GM12864 (cell line): ENCODE results near the gene GAS2.

Experiments
- DNase-seq: peaks from one replicate; pipeline ENCODE4 v3.0.0-alpha.2; 2011; ENCODE audit warnings: low read depth
- H3K4me3 ChIP-seq: 2 replicates; pipeline ENCODE4 v1.5.1; 2011; ENCODE audit warnings: mild to moderate bottlenecking, low read depth, low read length, control low read depth
- TF ChIP-seq, protein P1 (sequence below): IDR thresholded peaks from 2 replicates; pipeline ENCODE4 v1.5.1; 2011; ENCODE audit warnings: low read depth, mild to moderate bottlenecking, moderate library complexity, low read length, control low read depth, inconsistent platforms; ENCODE audit errors: missing control alignments

The GAS2 gene

DNA sequence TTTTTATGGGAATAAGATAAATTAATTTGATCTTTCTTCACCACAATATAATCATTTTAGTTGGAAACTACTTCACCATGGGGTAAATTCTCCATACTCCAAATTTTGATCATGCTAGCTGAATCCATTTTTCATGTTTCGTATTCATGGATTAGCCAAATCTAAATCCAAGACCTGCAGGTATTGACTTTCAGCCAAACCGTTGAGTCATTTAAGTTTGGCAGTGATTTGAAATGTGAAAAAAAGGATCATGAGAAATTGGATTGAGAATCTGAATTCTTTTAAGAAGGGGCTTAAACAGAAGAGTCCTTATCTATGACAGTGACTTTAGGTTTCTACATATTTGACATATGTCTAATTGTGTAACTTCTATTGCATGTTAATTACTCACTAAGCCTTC is 5.3 kb downstream of the GAS2 start:
- TF ChIP-seq, protein P1, sequence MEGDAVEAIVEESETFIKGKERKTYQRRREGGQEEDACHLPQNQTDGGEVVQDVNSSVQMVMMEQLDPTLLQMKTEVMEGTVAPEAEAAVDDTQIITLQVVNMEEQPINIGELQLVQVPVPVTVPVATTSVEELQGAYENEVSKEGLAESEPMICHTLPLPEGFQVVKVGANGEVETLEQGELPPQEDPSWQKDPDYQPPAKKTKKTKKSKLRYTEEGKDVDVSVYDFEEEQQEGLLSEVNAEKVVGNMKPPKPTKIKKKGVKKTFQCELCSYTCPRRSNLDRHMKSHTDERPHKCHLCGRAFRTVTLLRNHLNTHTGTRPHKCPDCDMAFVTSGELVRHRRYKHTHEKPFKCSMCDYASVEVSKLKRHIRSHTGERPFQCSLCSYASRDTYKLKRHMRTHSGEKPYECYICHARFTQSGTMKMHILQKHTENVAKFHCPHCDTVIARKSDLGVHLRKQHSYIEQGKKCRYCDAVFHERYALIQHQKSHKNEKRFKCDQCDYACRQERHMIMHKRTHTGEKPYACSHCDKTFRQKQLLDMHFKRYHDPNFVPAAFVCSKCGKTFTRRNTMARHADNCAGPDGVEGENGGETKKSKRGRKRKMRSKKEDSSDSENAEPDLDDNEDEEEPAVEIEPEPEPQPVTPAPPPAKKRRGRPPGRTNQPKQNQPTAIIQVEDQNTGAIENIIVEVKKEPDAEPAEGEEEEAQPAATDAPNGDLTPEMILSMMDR: no peak
- DNase-seq: no peak
- H3K4me3 ChIP-seq: no peak overlapping the region

DNA sequence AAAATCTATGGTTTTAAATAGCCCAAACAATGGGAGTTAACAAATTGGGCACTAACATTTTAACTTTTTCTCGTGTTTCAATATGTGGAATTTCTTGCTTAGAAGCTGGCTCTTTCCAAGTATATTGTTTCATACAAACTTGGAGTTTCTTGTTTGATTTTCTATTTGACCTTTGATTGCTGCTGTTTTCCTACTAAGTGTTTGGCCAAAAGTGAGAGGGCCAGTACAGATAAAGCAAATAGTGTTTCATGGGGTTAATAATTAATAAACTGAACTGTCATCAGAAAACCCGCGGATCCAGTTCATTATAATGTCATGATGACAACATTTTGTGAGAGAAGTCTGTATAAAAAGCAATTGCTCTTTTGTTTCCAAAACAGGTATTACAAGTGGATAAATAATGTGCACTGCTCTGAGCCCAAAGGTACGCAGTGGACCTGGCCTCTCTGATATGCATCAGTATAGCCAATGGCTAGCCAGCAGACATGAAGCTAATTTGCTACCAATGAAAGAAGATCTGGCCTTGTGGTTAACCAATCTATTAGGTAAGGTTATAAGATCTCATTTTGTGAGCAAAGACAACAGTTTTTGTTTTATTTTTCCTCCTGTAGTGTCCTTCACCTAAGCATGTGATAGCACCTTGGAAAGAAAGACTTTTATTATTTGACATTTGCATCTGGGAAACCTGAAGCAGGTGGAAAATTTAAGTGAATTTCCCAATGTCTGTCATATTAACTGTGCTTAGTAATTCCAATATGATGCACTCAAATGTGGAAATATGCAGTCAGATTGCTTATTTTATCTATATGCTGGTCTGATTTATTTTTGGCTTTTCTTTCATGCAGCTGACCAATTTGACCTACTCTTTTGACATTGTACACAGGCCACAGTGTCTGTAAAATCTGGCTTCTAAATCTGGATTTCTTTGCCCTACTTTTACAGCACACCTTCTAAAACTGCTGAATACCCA is 8.3 kb downstream of the GAS2 start:
- TF ChIP-seq, protein P1: no peak
- no peak for DNase-seq
- no peak overlapping the region for H3K4me3 ChIP-seq

DNA sequence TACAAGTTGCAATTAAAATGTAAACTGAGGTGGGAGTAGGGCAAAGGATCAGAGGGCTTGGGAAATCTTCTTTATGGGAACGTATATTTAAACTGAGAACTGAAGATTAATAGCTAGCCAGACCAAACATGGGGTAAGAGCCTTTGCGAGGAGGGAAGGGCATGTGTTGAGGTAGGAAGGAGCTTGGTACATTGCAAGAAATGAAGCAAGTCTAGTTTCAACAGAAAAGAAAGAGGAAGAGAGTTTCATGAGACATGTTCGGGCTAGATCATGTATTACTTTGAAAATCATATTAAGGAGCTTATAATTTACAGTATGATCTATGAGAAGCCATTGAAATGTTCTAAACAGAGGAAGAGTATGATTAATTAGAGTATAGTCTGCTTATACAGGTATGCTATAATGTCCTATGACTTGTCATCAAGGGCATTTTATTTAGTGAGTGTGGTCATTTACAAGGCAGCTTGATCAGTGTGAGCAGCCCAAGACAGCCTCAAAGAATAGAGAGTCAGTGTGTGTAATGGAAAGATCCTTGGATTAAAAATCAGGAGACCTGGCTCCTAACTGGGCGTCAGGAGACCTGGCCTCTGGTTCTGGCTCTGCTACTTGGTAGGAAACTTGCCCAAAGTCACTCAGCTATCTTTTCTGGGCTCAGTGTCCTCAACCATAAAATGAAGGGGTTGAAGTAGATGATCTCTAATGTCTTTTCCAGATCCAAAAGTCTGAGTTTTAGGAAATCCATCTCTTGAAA is 10.9 kb downstream of the GAS2 start:
- DNase-seq: no peak
- TF ChIP-seq, protein P1: no peak
- H3K4me3 ChIP-seq: no peak overlapping the region

DNA sequence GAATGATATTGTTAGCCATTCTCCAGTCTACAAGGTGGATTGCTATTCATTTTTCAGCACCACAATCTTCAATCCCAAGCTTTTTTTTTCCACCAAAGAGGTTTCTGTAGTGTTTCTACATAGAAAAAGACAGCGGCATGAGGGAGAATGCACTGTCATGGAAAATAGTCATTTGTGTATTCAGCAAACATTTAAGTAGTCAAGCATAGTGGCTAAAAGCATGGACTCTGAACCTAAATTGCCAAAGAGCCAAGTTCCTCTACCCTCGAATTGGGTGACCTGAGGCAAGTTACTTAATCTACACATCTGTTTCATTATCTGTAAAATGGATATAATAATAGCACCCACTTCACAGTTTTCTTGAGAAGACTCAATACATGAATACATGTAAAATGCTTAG is 14.2 kb downstream of the GAS2 start:
- H3K4me3 ChIP-seq: no peak overlapping the region
- TF ChIP-seq, protein P1: no peak
- no peak for DNase-seq

DNA sequence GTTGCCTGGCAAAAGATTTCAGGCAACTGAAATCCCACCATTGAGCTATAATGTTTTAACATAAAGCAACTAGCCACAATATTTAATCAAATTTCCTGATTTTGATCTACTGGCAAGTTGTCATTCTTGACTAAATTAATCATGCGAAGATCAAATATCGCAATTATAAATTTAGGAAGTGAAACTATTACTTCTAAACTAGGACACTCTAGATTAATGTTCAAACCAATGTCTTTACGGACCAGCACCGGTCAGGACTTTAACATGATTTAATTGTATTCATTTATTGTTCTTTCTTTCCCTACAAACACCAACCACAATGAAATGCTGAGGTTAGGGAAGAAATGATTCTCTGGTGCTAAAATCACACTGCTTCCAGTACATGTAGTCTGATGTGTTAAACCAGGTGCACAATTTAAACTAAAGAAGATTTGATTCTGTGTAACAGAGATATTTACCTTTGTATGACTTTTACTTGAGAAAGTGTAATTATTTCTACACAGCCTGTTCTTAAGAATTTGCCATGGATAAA is 14.9 kb downstream of the GAS2 start:
- DNase-seq: no peak
- TF ChIP-seq, protein P1: no peak
- H3K4me3 ChIP-seq: no peak overlapping the region

DNA sequence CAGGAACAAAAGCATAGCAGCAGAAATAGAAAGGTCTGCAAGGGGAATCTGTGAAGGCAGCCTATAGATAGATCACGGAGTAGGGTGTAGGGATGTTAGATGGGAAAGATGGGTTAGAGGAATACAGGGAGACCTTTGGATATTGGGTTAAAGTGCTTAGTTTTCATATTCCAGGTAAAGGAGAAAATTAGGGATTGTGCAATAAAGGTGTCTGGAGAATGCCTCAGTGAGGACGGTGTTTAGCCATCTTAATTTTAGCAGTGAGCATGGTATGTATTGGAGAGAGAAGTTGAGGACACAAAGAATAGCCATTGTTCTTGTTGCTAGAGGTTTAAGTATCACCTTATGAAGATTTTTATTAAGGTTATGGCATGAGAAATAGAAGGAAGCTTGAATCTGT is 17.7 kb downstream of the GAS2 start:
- TF ChIP-seq, protein P1: no peak
- DNase-seq: no peak

More for the DNA sequence above, 17.7 kb downstream of the GAS2 start:
- no peak overlapping the region for H3K4me3 ChIP-seq
